Duodenal mucosa (tissue), 2 donors: ENCODE data around the gene TMEM255B.

Experiments
- H3K27ac ChIP-seq: one replicate; pipeline ENCODE4 v1.7.0; 2013; ENCODE audit warnings: low read depth, low read length
- H3K27me3 ChIP-seq, 2 donors: one replicate each; pipeline ENCODE4 v1.7.0; 2013; ENCODE audit warnings: low read length in 2 of 2, control low read depth in 1 of 2; ENCODE audit not compliant: insufficient read depth in 2 of 2, control insufficient read depth in 1 of 2
- H3K36me3 ChIP-seq, 2 donors: one replicate each; pipeline ENCODE4 v1.7.0; 2013; ENCODE audit warnings: low read length in 2 of 2, control low read depth in 1 of 2; ENCODE audit not compliant: insufficient read depth in 2 of 2, control insufficient read depth in 1 of 2
- H3K4me1 ChIP-seq, 2 donors: one replicate each; pipeline ENCODE4 v1.7.0; 2013; ENCODE audit warnings: low read length in 2 of 2, control low read depth in 1 of 2; ENCODE audit not compliant: insufficient read depth in 2 of 2, control insufficient read depth in 1 of 2
- H3K4me3 ChIP-seq, 2 donors: one replicate each; pipeline ENCODE4 v1.7.0; 2013; ENCODE audit warnings: low read length in 2 of 2, low read depth in 1 of 2
- H3K9ac ChIP-seq, 2 donors: one replicate each; pipeline ENCODE4 v1.7.0; 2013; ENCODE audit warnings: low read length in 2 of 2, low read depth in 1 of 2
- H3K9me3 ChIP-seq, 2 donors: one replicate each; pipeline ENCODE4 v1.7.0; 2013; ENCODE audit warnings: low read length in 2 of 2, control low read depth in 1 of 2; ENCODE audit not compliant: control insufficient read depth in 1 of 2

TMEM255B gene

GRCh38 chr13:113811081-113811928 lies 52.3 kb downstream of the TMEM255B start:
- no peaks in the 10 kb centered on the region for H3K27me3 ChIP-seq
- peaks cover 10 to 12% of the 10 kb centered on the region in 2 donors for H3K9me3 ChIP-seq
- H3K36me3 ChIP-seq: no peaks in the 10 kb centered on the region
- H3K4me3 ChIP-seq: no peak overlapping the region
- no peak overlapping the region for H3K27ac ChIP-seq
- peaks cover 4 to 10% of the 10 kb centered on the region in 2 donors for H3K4me1 ChIP-seq
- no peak overlapping the region for H3K9ac ChIP-seq

- Histone ChIP-seq H3K27me3 (no peaks in the 10 kb centered on the region), H3K9ac (no peak overlapping the region)
Measured at GRCh38 chr13:113812178-113813040, 53.4 kb downstream of the TMEM255B start.

DNA sequence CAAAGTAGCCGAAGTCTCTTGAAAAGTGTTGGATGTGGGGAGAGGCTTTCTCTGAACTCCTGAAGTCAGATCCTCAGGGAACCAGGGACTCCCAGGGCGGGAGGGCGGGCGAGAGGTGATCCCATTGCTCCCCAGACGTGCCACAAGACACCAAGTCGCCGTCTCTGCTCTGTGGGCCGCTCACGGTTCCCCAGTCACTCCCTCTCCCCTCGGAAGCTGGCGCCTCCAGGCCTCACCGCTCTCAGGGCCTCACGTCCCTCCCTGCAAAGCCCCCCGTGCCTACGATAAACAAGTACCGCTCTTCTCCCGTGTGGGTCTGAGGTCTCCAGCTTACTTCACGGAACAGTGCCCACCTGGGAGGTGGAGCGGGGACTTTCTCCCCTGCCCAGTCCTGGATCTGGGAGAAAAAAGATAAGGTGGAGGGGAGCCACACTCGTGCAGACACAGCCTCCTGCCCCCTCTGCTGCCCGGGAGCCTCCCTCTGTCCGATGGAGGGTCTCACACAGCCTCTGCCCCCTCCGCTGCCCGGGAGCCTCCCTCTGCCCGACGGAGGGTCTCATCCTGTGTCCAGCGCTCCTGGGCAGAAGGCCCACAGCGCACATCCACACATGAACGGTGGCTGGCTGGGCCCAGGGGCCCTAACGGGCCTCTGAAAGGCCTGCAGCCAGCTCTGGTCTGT lies 54.2 kb downstream of the TMEM255B start:
- H3K4me3 ChIP-seq: no peak overlapping the region
- no peak overlapping the region for H3K27ac ChIP-seq
- H3K36me3 ChIP-seq: no peaks in the 10 kb centered on the region
- H3K9me3 ChIP-seq: peaks cover 7 to 9% of the 10 kb centered on the region in 2 donors
- peaks cover 10 to 16% of the 10 kb centered on the region in 2 donors for H3K4me1 ChIP-seq
- no peaks in the 10 kb centered on the region for H3K27me3 ChIP-seq
- H3K9ac ChIP-seq: no peak overlapping the region

More at GRCh38 chr13:113812178-113813040, 53.4 kb downstream of the TMEM255B start:
- no peaks in the 10 kb centered on the region for H3K36me3 ChIP-seq
- no peak overlapping the region for H3K4me3 ChIP-seq
- peaks cover 10 to 12% of the 10 kb centered on the region in 2 donors for H3K9me3 ChIP-seq
- H3K27ac ChIP-seq: no peak overlapping the region
- H3K4me1 ChIP-seq: peaks cover 10 to 16% of the 10 kb centered on the region in 2 donors

DNA sequence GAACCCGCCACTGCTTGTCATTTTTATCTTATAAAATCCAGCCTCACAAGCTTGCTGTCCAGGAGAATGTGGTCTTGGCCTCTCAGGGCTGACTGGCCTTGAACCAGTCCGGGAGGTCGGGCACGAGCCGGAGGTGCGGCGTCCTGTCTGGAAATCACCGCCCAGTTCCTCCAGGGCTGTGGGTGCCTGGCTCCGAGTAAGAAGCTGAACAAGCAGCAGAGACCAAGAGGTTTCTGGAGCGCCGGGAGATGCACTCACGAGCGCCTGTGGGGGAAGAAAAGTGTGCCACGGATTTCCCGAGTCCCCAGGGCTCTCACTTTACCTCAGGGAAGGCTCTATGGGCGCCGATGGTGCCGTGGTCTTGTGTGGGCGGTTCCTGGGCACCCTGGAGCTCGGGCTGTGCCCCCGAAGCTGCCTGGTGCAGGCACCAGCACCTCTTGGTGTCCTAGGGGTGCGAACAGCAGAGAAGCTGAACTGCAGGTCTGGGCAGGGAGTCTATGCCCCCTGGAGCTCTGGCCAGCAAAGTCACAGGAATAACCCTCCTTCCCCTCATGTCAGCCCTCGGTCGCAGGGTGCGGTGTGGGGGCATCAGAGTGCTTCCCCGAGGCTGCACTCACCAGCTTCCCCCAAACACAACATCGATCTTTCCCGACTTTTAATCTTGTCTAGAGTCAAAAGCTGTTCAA lies 54.9 kb downstream of the TMEM255B start:
- H3K27ac ChIP-seq: no peak overlapping the region

DNA sequence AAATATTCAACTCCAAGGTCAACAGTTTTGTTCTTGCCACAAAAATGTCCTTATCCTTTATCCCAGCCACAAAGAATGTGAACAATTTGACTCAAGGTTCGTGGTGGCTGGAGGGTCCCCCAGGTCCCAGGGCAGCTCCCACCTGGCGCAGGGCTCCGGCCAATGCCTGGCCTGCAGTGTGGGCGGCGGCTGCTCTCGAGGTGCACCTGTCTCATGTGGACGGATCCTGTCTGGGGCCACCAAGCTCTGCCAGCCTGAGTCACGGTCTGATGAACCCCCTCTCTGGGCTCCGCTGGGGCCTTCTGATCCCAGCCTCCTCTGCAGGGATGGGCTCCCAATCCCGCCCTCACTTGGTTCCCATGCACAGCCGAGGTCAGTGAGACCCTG lies 55.4 kb downstream of the TMEM255B start:
- Histone ChIP-seq H3K27ac (no peak overlapping the region), H3K9me3 (no peaks in the 10 kb centered on the region), H3K9ac (no peak overlapping the region), H3K27me3 (no peaks in the 10 kb centered on the region), H3K4me1 (peaks cover 10 to 16% of the 10 kb centered on the region in 2 donors), H3K4me3 (no peak overlapping the region), H3K36me3 (peaks cover 0 to under 1% of the 10 kb centered on the region in 2 donors)

More for the DNA sequence above, 54.9 kb downstream of the TMEM255B start:
- peaks cover 10 to 16% of the 10 kb centered on the region in 2 donors for H3K4me1 ChIP-seq
- no peak overlapping the region for H3K4me3 ChIP-seq
- no peaks in the 10 kb centered on the region for H3K36me3 ChIP-seq
- no peaks in the 10 kb centered on the region for H3K27me3 ChIP-seq
- H3K9me3 ChIP-seq: peaks cover under 1 to 2% of the 10 kb centered on the region in 2 donors
- H3K9ac ChIP-seq: no peak overlapping the region

DNA sequence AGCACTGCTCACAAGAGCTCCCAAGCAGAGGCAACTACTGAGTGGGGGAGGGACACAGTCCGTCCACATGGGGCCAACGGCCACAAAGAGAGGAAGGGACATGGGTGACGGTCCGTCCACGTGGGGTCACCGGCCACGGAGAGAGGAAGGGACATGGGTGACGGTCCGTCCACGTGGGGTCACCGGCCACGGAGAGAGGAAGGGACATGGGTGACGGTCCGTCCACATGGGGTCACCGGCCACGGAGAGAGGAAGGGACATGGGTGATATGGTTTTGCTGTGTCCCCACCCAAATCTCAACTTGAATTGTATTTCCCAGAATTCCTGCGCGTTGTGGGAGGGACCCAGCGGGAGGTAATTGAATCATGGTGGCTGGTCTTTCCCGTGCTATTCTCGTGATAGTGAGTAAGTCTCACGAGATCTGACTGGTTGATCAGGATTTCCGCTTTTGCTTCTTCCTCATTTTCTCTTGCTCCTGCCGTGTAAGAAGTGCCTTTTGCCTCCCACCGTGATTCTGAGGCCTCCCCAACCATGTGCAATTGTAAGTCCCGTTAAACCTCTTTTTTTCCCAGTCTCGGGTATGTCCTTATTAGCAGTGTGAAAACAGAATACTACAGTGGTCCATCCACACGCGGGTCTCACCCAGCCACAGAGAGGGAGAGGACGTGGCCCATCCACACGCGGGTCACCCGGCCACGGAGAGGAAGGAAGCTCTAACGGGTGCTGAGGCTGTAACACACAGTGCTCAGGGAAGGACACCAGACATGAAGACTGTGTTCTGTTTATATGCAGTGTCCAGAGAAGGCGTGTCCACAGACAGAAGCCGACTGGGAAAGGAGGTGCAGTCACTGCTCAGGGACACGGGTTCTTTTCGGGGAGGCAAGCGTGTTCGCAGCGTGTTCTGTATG lies 56.4 kb downstream of the TMEM255B start:
- Histone ChIP-seq H3K27ac (no peak overlapping the region), H3K9me3 (no peaks in the 10 kb centered on the region), H3K9ac (no peak overlapping the region), H3K4me3 (peak overlapping the region; percentile 38 to 52), H3K36me3 (peaks cover 0 to 6% of the 10 kb centered on the region in 2 donors), H3K4me1 (peaks cover 10 to 16% of the 10 kb centered on the region in 2 donors), H3K27me3 (no peaks in the 10 kb centered on the region)

DNA sequence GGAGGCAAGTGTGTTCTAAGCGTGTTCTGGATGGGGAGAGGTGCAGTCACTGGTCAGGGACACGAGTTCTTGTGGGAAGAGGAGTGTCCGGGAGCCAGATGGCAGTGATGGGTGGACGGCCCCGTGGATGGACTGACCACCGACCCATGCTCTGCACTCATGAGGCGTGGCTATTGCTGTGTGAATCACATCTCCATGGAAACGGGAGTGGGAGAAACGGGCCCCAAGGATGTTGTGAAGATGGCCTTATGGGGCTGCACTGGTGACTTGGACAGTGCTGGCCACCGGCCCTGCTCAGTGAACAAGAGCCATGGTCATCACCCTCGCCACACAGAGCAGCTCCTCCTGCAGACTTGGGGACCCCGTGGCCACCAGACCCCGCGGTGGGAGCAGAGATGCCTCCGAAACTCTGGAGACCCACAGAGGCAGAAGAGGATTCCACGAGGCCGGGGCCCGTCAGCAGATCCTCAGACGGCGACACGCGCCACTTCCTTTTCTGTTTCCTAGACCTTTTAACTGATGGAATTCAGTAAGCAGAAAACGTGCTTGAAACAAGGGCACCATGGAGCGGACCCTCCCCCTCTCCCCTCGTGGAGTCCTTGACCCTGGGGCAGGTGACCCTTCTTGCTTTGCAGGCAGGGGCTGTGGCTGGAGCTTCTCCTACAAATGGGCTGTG lies 57.4 kb downstream of the TMEM255B start:
- H3K27ac ChIP-seq: no peak overlapping the region
- H3K36me3 ChIP-seq: peaks cover 0 to 8% of the 10 kb centered on the region in 2 donors
- H3K4me1 ChIP-seq: peaks cover 10 to 19% of the 10 kb centered on the region in 2 donors
- H3K9me3 ChIP-seq: no peaks in the 10 kb centered on the region
- H3K27me3 ChIP-seq: no peaks in the 10 kb centered on the region
- H3K9ac ChIP-seq: no peak overlapping the region
- H3K4me3 ChIP-seq: peak overlapping the region; percentile 38 to 52

DNA sequence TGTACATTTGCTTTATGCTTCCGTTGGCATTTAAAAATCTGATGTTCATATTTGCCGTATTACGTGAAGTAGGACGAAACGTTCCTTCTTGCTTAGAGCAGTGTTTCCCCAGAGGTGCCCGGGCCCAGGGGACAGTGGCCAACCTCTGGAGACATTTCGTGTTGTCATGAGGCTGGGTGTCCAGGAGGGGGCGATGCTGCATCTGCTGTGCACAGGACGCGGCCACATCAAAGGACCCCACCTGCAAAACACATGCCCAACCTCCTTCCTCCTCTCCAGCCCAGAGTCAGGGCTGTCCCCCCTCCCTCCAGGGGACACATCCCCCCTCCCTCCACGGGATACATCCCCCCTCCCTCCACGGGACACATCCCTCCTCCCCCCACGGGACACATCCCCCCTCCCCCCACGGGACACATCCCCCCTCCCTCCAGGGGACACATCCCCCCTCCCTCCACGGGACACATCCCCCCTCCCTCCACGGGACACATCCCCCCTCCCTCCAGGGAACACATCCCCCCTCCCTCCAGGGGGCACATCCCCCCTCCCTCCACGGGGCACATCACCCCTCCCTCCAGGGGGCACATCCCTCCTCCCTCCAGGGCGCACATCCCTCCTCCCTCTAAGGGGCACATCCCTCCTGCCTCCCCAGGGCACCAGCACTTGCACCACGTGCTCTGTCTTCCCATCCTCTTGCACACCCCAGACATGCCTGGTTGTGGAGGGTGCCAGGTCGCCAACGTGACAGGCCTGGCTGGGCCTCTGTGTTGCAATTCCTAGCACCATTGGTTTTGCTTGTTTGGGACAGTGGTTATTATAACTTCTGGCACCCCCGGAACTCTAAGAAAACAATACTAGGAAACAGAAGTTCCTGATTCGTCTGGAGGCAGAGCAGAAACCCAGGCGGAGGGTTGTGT lies 58.2 kb downstream of the TMEM255B start:
- no peaks in the 10 kb centered on the region for H3K27me3 ChIP-seq
- peaks cover 3 to 16% of the 10 kb centered on the region in 2 donors for H3K36me3 ChIP-seq
- no peak overlapping the region for H3K9ac ChIP-seq
- H3K9me3 ChIP-seq: no peaks in the 10 kb centered on the region
- peaks cover 10 to 25% of the 10 kb centered on the region in 2 donors for H3K4me1 ChIP-seq
- peak overlapping the region in 1 of 2 donors; percentile 5 for H3K4me3 ChIP-seq
- no peak overlapping the region for H3K27ac ChIP-seq
